HepG2 (cell line): ENCODE results near the gene RNF149. TPM values are rescaled to one million over a fixed set of nuclear protein-coding genes. Genes with fewer than 3 reads are reported as not detected.

Source experiments
- ARHGAP35 ChIP-seq: sonication (generic); formaldehyde crosslinking; IDR thresholded peaks from 2 replicates; pipeline ENCODE4 v1.9.0; 2022; ENCODE audit warnings: mild to moderate bottlenecking, inconsistent platforms, moderate library complexity, missing genetic modification reagents, borderline replicate concordance
- DNMT1 ChIP-seq: sonication (generic); formaldehyde crosslinking; IDR thresholded peaks from 2 replicates; pipeline ENCODE4 v1.5.1; 2020; ENCODE audit warnings: mild to moderate bottlenecking, missing genetic modification reagents
- ELF1 ChIP-seq: sonication (generic); formaldehyde crosslinking; IDR thresholded peaks from 2 replicates; pipeline ENCODE4 v1.4.0; 2020; ENCODE audit warnings: missing genetic modification reagents
- FIP1L1 ChIP-seq: fragments of 200-400 bp; formaldehyde crosslinking; IDR thresholded peaks from 2 replicates; pipeline ENCODE4 v1.6.1; 2018; ENCODE audit warnings: low read depth, mild to moderate bottlenecking, low read length, moderate library complexity, borderline replicate concordance; ENCODE audit not compliant: insufficient read depth
- FOXC1 ChIP-seq: sonication (generic); formaldehyde crosslinking; IDR thresholded peaks from 2 replicates; pipeline ENCODE4 v1.8.0; 2022; ENCODE audit warnings: mild to moderate bottlenecking, missing genetic modification reagents, borderline replicate concordance
- HNF4A ChIP-seq: sonication (generic); formaldehyde crosslinking; IDR thresholded peaks from 2 replicates; pipeline ENCODE4 v1.4.0; 2020; ENCODE audit warnings: missing genetic modification reagents
- POLR2A ChIP-seq, 2 experiments: IDR thresholded peaks; 2 replicates each; pipeline ENCODE4 v1.6.1; 2011; ENCODE audit warnings: low read depth in 2 of 2, low read length in 2 of 2, mild to moderate bottlenecking in 1 of 2, moderate library complexity in 1 of 2; ENCODE audit not compliant: insufficient read depth in 1 of 2
- PRPF4 ChIP-seq: fragments of 200-400 bp; formaldehyde crosslinking; IDR thresholded peaks from 2 replicates; pipeline ENCODE4 v1.6.1; 2016; ENCODE audit warnings: low read length, low read depth; ENCODE audit not compliant: poor library complexity, severe bottlenecking
- RBM22 ChIP-seq: fragments of 200-400 bp; formaldehyde crosslinking; optimal IDR thresholded peaks from 2 replicates; pipeline ENCODE3; 2017; ENCODE audit warnings: mild to moderate bottlenecking, low read length, moderate library complexity
- SP1 ChIP-seq, 2 experiments: fragments of 450-650 bp in 1 of 2; sonication (generic) in 1 of 2; formaldehyde crosslinking in 1 of 2; IDR thresholded peaks; 2 replicates each; pipeline versions ENCODE4 v1.4.0 to v1.6.1; 2016 to 2020; ENCODE audit warnings: missing genetic modification reagents in 1 of 2
- ZFX ChIP-seq: sonication (generic); formaldehyde crosslinking; IDR thresholded peaks from 2 replicates; pipeline ENCODE4 v1.4.0; 2020; ENCODE audit warnings: mild to moderate bottlenecking, low read depth, missing genetic modification reagents, moderate library complexity
- ZNF33B ChIP-seq: sonication (generic); formaldehyde crosslinking; IDR thresholded peaks from 2 replicates; pipeline ENCODE4 v1.5.1; 2020; ENCODE audit warnings: mild to moderate bottlenecking, missing genetic modification reagents
- ZNF510 ChIP-seq: sonication (generic); formaldehyde crosslinking; IDR thresholded peaks from 2 replicates; pipeline ENCODE4 v1.4.0; 2020; ENCODE audit warnings: low read depth, mild to moderate bottlenecking, missing genetic modification reagents
- ZNF781 ChIP-seq: sonication (generic); formaldehyde crosslinking; IDR thresholded peaks from 2 replicates; pipeline ENCODE4 v1.5.1; 2020; ENCODE audit warnings: borderline replicate concordance, mild to moderate bottlenecking, missing genetic modification reagents; ENCODE audit errors: not compliant biosample characterization
- ZNF879 ChIP-seq: sonication (generic); formaldehyde crosslinking; IDR thresholded peaks from 2 replicates; pipeline ENCODE4 v1.8.1; 2023; ENCODE audit warnings: missing genetic modification reagents
- polyA plus RNA-seq, 8 experiments: library from polyadenylated mRNA; depleted of rRNA in 3 of 8; stranded (reverse) in 7 of 8; unstranded in 1 of 8; fragments of >200 nt; fragmentation: Illumina TruSeq in 4 of 8; extraction: Trizol in 4 of 8; gene quantifications; 2 replicates each; pipeline versions ENCODE4 v1.2.1 to v1.2.3, GENCODE V29; 2011 to 2016; ENCODE audit warnings: low read depth in 4 of 8, missing spikeins in 1 of 8, mixed read lengths in 1 of 8; ENCODE audit not compliant: insufficient read depth in 1 of 8
- total RNA-seq, 5 experiments: library from RNA; depleted of rRNA; stranded (reverse); fragments of >200 nt; fragmentation: Illumina TruSeq; extraction: Trizol; gene quantifications; 2 replicates each; pipeline ENCODE4 v1.2.3, GENCODE V29; 2016; ENCODE audit warnings: low read depth in 1 of 5
- TF ChIP-seq, protein P1 (sequence below): sonication (generic); formaldehyde crosslinking; IDR thresholded peaks from 2 replicates; pipeline ENCODE4 v1.4.0; 2020; ENCODE audit warnings: missing genetic modification reagents, mild to moderate bottlenecking, borderline replicate concordance
- TF ChIP-seq, protein P2 (sequence below): sonication (generic); formaldehyde crosslinking; IDR thresholded peaks from 2 replicates; pipeline ENCODE4 v1.9.0; 2021; ENCODE audit warnings: missing genetic modification reagents, mild to moderate bottlenecking, borderline replicate concordance
- TF ChIP-seq, protein P3 (sequence below): sonication (generic); formaldehyde crosslinking; IDR thresholded peaks from 2 replicates; pipeline ENCODE4 v1.8.1; 2023; ENCODE audit warnings: mild to moderate bottlenecking, missing genetic modification reagents, borderline replicate concordance
- TF ChIP-seq, protein P4 (sequence below): sonication (generic); formaldehyde crosslinking; IDR thresholded peaks from 2 replicates; pipeline ENCODE4 v1.8.1; 2023; ENCODE audit warnings: mild to moderate bottlenecking, moderate library complexity, missing genetic modification reagents
- TF ChIP-seq, protein P5 (sequence below): sonication (generic); formaldehyde crosslinking; IDR thresholded peaks from 2 replicates; pipeline ENCODE4 v1.4.0; 2020; ENCODE audit warnings: missing genetic modification reagents, borderline replicate concordance

RNF149 gene
- total and polyA plus RNA-seq, 2 of the 13 experiments (the other 11 are each of a cell fraction or from before 2014, with no cell fraction given) = 87.6 to 109 TPM

DNA sequence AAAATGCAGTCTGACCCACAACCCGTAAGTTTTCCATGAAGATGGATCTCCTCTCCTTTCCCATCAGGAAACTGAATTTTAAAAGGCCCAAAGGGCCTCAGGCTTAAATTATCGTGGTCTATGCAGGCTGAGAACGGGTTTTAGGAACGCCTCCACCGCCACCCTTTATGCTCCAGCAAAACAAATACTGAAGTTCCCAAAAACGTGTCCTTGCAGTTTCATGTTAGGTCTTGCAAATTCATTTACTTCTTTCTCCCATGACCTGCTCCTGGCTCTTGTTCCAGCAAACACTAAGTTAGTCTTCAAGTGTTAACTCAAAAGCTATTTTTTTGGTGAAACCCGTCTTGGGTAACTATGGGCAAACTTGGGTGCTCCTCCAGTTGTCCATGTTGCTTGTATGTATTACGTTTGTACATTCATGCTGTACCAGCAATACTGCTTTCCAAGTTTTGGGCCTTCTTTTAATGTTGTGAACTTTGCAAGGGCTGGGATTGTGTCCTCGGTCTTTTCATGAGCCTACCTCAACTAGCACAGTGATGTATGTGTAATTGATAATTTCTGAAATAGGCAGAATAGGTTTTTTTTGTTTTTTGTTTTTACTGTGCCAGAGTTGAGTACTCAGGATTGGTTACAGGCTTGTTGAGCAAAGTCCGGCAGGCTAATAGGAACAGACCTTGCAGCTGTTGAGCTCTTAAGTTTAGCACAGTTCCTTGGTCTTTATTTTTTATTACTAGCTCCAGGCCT, 1.8 kb upstream of the RNF149 start (continued):
- TF ChIP-seq ZFX (CRISPR knock-in tag) (peak; percentile 33; the same call in 1 of the 2 replicates), PRPF4 (peak; percentile 31), FIP1L1 (no peak), ZNF781 (CRISPR knock-in tag) (peak; percentile 10), ZNF510 (CRISPR knock-in tag) (no peak), ELF1 (CRISPR knock-in tag) (0 out of 2 replicates have a peak, but pooled peaks have one; percentile 9), ZNF33B (0 out of 2 replicates have a peak, but pooled peaks have one; percentile 30), ARHGAP35 (CRISPR knock-in tag) (no peak), FOXC1 (CRISPR knock-in tag) (peak; percentile 44; the same call in 1 of the 2 replicates), RBM22 (no peak), POLR2A (IDR thresholded peaks at IDR 0.05; ENCODE audit: insufficient read depth in 1 of 2, low read depth in 2 of 2, low read length in 2 of 2) (peak in 1 of 2 experiments; percentile 31; a peak in 1 of 4 replicates), DNMT1 (CRISPR knock-in tag) (0 out of 2 replicates have a peak, but pooled peaks have one; percentile 19), SP1 (IDR thresholded peaks at IDR 0.05) (no peak), SP1 (CRISPR knock-in tag; IDR thresholded peaks at IDR 0.05) (no peak), ZNF879 (no peak), HNF4A (peak; percentile 29)
- TF ChIP-seq, protein P1, sequence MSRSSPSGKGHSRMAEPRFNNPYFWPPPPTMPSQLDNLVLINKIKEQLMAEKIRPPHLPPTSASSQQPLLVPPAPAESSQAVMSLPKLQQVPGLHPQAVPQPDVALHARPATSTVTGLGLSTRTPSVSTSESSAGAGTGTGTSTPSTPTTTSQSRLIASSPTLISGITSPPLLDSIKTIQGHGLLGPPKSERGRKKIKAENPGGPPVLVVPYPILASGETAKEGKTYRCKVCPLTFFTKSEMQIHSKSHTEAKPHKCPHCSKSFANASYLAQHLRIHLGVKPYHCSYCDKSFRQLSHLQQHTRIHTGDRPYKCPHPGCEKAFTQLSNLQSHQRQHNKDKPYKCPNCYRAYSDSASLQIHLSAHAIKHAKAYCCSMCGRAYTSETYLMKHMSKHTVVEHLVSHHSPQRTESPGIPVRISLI (CRISPR knock-in tag) = peak; percentile 41; the same call in 1 of the 2 replicates
- TF ChIP-seq, protein P2, sequence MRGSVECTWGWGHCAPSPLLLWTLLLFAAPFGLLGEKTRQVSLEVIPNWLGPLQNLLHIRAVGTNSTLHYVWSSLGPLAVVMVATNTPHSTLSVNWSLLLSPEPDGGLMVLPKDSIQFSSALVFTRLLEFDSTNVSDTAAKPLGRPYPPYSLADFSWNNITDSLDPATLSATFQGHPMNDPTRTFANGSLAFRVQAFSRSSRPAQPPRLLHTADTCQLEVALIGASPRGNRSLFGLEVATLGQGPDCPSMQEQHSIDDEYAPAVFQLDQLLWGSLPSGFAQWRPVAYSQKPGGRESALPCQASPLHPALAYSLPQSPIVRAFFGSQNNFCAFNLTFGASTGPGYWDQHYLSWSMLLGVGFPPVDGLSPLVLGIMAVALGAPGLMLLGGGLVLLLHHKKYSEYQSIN = no peak
- TF ChIP-seq, protein P3, sequence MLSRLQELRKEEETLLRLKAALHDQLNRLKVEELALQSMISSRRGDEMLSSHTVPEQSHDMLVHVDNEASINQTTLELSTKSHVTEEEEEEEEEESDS = peak; percentile 60; the same call in 1 of the 2 replicates
- TF ChIP-seq, protein P4, sequence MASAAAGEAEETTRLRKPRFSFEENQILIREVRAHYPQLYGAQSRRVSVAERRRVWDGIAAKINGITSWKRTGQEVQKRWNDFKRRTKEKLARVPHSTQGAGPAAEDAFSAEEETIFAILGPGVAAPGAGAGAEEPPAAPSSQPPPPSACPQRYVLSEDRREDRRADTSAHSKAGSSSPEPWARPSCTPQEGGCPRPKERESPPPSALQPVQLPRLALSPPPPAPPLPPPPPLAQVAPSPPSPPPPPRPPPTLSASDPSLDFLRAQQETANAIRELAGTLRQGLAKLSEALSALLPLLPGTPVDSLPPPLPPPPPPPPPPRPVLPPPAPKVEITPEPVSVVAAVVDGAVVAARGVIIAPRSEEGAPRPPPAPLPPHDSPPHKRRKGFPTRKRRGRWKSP (CRISPR knock-in tag) = no peak
- TF ChIP-seq, protein P5, sequence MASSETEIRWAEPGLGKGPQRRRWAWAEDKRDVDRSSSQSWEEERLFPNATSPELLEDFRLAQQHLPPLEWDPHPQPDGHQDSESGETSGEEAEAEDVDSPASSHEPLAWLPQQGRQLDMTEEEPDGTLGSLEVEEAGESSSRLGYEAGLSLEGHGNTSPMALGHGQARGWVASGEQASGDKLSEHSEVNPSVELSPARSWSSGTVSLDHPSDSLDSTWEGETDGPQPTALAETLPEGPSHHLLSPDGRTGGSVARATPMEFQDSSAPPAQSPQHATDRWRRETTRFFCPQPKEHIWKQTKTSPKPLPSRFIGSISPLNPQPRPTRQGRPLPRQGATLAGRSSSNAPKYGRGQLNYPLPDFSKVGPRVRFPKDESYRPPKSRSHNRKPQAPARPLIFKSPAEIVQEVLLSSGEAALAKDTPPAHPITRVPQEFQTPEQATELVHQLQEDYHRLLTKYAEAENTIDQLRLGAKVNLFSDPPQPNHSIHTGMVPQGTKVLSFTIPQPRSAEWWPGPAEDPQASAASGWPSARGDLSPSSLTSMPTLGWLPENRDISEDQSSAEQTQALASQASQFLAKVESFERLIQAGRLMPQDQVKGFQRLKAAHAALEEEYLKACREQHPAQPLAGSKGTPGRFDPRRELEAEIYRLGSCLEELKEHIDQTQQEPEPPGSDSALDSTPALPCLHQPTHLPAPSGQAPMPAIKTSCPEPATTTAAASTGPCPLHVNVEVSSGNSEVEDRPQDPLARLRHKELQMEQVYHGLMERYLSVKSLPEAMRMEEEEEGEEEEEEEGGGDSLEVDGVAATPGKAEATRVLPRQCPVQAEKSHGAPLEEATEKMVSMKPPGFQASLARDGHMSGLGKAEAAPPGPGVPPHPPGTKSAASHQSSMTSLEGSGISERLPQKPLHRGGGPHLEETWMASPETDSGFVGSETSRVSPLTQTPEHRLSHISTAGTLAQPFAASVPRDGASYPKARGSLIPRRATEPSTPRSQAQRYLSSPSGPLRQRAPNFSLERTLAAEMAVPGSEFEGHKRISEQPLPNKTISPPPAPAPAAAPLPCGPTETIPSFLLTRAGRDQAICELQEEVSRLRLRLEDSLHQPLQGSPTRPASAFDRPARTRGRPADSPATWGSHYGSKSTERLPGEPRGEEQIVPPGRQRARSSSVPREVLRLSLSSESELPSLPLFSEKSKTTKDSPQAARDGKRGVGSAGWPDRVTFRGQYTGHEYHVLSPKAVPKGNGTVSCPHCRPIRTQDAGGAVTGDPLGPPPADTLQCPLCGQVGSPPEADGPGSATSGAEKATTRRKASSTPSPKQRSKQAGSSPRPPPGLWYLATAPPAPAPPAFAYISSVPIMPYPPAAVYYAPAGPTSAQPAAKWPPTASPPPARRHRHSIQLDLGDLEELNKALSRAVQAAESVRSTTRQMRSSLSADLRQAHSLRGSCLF = no peak
